GM11168 (cell line): ENCODE results near the gene CYB561D2.

ENCODE experiments used
- in situ Hi-C: fragments of 300-500 bp; cut with MboI; formaldehyde crosslinking; loops from one replicate; pipeline ENCODE4 v1.12.0; 2022; ENCODE audit warnings: low sequenced_read_pairs; ENCODE audit not compliant: unreplicated experiment

The CYB561D2 gene

DNA sequence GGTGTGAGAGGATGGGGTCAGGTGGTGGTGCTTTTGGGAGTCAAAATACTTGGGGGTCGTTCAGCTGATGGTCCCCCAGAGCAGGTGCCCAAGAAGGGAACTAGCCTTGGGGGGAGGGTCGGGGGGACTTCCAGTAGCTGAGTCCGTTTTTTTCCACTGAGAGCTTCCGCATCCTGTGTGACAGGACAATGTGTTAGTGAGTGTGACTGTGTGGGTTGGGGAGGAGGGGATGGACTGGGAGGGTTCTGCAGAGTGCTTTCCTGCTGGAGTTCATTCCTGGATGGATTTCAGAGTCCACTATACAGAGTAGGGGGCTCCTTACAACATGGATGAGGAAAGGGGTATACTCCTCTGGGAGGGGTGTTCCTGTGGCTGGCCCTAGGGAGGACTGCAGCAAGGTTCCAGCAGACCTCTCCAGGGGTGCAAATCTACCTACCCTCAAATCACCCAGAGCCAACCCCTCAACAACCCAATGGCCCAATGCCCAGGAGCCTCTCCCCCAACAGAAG is 27.5 kb upstream of the CYB561D2 start:
- in situ Hi-C loops, result no loop called here

DNA sequence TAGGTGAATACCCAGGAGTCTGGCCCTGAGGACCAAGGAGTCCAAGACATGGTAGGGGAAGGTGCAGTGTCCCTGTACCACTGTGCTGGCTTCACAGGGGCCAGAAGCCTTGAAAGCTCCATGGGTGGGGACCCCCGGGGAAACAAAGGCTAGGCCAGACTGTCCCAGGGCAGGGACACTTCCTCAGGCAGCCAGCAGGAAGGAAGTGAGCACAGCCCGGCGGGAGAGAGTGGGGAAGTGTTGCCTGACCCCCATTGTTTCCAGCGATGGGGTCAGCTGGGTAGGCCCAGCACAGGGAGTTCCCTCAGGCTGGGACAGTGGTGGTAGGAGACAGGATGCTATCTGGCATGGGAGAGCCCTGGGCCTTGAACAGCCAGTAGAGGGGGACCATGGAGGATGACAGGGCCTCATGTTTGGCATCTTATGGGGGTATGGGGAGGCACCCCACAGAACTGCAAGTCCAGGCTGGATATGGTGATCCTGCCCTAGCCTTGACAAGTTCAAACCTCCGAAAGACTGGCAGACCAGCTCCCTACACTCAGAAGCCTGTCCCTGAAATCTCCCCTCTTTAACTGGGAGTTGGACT is 27.0 kb upstream of the CYB561D2 start:
- in situ Hi-C loops, result no loop called here

DNA sequence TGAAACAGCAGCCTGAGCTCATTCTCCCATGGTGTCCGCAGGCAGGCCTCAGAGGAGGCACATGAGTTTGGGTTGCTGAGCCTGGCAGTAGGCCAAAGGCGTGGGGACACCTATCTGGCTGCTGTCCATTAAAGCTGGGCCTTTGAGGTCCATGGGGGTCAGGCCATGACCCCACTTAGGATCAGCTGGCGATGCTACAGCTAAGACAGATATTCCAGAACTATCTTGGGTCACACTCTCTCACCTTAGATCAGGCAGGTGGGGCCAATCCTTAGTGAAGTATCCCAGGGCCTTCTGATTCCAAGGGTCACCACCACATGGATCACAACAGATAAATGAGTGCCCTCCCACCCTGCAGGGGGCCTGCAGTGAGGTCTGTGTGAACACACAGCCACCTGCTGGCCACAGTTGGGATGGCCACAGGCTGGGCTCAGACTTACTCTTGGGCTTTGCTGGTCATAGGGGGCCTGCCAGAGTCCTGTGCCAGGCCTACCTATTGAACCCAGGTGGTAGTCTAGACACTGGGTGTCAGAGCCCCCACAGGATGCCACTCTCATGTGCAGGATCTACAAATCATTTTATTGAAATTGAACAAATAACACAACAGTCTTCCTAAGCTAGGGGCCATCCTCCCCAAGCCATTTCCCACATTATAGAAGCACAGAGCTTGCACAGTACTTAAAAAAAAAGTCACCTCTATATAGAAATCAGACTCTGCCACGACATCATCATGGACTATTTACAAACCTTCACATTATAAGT is 26.1 kb upstream of the CYB561D2 start:
- in situ Hi-C loops, result no loop called here

DNA sequence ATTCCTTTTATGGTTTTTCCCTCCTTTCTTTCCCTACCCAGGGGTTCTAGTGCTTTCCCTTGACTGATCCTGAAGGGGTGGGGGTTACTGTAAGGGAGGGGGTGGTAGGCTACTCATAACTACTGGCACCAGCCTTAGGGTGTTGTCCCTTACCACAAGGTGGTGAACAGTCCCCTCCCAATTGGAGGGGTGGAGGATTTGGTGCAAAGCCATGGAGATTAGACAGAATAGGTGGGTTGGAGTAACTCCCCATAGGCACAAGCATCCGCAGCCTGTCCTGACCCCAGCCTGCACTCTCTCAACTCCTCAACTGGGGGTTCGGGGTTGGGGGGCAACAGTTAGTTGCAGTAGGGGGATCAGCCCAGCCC is 25.6 kb upstream of the CYB561D2 start:
- in situ Hi-C loops, result no loop called here

DNA sequence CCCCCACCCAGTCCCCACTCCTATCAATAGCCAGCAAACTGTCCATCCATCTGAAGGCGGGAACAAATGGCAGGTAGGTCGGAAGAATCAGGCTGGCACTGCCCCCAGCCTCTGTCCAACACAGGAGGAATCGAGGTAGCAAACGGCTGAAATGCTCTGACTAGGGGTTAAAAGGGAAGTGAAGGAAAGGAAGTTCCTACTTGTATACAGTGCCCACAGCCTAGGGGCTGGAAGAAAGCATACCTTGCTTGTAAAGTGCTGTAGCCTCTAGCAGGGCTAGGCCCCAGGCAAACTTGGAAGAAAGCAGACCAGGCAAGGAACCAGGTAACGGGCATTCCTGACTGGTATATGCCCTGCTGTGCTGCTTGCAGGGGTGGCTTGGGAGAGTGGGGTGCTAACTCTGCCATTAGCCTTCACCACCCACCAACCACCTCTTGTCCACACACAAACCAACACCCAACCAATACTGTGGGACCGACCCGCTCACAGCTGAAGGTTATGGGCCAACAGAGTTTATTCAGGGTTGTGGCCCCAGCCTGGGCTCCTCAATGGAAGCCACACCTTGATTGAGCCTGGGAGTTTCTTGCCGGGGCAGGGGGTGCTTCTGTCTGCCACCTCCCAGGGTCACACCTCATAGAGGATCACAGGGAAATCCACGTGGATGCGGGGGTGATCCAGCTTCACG is 25.0 kb upstream of the CYB561D2 start:
- in situ Hi-C loops, result no loop called here

DNA sequence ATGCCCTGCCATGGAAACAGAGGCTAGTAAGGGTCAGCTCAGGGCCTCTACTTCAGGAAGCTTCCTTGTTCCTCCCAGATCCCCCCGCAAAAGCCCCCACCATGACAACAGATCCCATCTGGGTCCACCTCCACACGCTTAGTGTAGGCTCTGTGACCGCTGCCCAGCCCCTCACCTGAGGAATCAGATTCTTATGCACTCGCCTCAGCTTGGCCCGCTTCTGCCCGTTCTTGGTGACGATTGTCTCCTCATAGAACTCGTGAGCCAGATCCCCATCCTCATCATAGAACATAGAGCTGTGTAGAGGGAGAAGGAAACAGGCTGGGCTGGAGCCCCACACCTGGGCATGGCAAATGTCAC is 24.5 kb upstream of the CYB561D2 start:
- in situ Hi-C loops, result no loop called here

DNA sequence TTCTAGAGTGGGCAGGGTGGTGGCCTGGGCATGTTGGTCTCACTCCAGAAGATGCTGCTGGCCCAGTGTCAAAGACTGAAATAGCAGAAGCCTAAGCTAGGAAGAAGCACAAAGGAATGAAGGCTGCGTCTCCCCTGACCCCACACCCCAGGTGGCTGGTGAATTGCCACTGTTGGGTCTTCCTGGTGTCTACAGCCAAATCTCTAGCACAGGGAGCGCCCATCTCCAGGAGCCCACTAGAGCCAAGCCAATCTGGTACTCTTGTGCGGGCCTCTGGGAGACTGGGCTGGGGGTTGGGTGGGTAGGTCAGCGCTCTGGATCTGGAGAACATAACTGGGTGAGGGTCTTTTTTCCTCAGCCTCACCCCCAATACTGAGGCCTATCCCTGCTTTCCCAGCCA is 23.5 kb upstream of the CYB561D2 start:
- in situ Hi-C loops, result no loop called here

DNA sequence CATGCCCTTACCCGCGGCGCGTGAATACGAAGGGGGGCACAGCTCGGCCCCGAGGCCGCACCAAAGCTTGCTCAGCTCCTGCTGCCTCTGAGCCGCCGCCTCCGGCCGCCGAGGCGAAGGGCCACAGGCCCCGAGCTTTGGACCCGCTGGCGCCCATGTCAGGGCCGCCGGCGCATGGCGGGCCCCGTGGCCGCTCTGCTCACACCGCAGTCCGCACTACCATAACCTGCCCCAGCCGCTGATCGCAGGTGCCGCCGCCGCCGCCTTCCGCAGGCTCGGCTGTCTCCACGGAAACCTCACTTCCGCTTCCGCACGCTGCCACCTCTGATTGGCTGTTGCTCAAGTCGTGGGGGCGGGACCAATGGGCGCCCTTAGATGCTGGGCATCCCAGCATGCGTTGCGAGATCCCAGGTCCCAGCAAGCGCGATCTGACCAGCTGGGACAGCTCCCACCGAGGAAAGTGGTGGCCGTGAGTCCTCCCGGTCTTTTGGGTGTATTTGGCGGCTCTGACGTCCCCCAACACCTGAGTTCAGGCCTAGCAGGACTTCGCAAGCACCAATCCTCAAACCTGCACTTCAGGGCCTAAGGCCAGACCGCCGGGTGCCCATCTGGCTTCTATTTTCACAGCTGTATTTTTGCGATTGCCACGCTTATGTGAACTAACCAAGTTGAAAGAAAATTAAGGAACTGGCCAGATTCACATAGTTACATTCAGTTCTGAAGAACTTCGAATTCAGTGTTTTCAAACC is 22.5 kb upstream of the CYB561D2 start, which contains the start of gene TUSC2:
Gene TUSC2 (minus strand): TSS at position 281 of the 749 bp plus-strand sequence. CDS start 124 bp downstream, at position 157.
- in situ Hi-C loops, result no loop called here

DNA sequence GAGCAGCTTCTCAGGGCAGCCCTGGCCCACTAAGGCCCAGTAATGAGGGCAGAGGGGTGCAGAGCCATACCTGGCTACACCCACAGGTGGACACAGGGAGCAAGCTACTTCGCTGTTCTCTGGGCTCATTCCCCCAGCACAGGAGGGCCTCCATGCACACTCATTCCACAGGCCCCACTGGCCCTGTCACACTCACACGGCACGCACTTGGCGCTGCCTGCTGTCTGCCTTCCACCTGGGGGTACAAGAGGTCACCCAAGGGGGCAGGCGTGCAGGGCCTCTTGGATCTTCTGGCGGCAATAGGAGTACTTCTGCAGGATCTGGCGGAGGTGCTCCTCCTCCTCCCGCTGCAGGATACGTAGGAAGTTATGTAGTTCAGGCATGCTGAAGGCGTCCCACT is 20.3 kb upstream of the CYB561D2 start:
- in situ Hi-C loops, result no loop called here

DNA sequence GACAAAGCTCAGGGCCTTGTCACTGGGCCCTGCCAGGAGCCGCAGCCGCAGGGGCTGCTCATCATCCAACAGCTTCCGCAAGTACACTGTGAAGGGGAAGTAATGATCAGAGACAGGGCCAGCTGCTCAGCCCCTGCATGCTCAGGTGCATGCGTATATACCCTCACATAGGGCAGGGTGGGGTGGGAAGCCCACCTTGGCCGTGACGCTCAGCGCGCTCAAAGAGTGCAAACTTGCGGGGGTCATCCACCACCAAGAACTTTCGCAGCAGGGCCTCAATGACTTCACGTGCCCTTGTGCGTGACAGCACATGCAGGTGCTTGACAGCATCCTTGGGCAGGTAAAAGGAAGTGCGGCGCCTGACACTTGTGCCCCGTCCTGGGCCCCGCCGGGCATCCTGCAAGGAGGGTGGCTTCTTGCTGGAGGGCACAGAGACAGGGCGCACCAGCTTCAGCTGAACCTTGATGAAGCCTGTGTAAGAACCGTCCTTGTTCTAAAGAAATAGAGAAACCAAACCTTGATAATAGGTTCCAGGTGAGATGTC is 19.2 kb upstream of the CYB561D2 start:
- in situ Hi-C loops, result no loop called here

DNA sequence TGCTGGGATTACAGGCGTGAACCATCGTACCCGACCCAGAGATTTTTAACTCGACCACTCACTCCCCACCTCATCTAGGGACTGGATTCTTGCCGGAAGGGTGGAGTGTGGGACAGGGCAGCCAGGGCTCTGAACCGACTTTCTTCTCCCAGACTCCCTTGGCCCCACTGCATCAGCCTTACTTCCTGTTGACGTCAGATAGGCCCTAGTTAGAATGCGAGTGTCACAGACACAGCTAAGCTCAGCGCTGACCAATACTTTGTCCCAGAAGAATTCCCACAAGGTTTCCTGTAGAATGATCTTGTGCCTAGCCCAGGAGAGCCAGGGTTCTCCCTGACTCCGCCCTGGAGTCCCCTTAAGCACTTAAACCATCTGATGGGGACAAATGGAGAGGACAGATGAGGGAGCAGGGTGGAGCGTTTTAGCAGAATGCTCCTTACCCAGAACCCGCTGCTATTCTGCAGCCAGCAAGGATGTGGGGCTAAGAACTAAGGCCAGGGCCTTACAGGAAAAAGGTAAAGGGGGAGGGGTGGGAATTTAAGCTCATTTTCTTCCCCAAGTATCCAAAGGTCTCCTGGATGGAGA is 16.8 kb upstream of the CYB561D2 start:
- in situ Hi-C loops, result no loop called here

DNA sequence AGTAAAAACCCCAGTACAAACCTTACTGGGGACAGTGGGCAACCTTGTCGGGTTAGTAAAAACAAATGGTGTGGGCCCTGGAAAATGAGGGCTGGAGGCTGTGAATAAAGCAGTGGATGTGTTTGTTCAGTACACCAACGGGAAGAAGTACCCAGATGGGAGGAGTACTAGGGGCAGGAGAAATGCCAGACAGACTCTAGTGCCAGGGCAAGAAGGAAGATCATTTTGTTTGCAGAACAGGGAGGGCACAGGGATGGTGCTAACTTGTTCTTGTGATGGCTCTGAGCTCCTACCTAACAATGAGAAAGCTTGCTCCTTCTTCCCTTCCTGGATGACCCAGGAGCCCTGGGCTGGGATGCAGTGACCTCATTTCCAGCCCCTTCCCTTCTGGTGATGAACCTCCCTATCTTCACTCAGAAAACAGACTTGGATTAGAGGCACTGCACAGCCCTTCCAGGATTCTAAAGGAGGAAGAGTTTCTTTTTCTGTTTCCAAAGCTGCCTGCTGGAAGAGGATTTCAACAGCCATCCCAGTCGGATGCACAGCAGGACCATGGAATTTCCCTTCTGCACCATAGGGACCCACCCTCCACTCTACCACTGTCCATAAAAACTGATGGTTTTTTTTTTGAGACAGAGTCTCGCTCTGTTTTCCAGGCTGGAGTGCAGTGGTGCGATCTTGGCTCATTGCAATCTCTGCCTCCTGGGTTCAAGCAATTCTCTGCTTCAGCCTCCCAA is 16.2 kb upstream of the CYB561D2 start:
- in situ Hi-C loops, result no loop called here

DNA sequence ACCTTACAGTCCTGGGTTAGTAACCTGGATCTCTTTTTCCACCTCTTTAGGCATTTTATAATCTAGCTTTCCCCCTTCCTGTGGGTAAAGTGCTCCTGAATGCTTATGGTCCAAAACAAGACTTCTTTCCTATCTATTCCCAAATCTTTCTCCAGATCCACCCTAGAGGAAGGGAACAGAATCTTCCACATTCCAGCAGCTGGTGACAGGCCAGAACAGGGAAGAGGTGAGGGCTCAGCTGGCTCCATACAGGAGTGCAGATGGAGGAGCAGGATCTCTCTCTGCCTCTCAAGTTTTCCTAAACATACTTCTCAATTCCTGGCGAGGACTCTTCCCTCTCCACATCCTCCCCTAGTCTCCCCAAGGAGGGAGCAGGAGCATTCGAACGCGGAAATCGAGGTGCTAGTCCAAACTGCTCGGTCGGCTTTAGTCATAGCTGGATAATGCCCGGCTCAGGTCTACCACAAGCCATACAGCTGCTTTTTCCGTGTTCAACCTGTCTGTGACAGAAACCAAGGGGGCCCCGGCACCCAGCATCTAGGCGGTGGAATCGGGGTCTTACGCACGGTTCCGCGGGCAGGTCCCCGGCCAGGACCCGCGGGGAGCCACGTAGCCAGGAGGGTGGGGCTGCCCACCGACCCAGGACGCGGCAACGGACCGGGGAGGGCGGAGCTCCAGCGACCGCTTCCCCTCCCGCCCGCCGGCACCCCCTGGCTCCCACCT is 14.0 kb upstream of the CYB561D2 start:
- in situ Hi-C loops, result no loop called here

DNA sequence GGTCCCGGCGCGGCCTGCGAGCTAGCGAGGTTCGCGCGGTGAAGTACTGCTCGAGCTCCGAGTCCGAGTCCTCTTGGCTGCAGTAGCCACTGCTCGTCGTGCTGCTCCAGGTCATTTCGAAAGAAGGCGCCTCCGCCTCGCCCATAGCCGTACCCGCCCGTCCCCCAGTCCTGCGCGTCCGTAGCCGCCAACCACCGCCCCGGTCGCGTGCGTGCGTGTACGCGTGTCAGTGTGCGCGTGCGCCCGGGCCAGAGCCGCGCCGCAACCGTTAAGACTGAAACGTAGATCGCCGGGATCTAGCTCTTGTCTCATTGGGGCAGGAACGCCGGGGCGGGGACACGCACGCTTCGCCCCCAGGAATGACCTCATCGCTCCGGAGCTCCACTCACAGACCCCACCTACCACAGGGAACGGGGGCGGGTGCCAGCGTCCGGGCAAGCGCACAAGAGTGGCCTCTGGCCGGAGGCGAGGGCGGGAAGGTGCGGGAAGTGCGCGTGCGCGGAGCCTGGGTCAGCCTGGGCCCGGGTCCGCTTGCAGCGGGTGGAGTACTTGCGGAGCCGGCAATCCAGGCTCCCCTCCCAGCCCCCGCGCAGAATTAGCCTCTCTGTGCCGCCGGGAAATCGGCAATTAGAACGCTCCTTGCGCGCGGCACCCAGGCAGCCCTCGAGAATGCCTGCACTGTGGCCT is 13.3 kb upstream of the CYB561D2 start:
- in situ Hi-C loops, result no loop called here

DNA sequence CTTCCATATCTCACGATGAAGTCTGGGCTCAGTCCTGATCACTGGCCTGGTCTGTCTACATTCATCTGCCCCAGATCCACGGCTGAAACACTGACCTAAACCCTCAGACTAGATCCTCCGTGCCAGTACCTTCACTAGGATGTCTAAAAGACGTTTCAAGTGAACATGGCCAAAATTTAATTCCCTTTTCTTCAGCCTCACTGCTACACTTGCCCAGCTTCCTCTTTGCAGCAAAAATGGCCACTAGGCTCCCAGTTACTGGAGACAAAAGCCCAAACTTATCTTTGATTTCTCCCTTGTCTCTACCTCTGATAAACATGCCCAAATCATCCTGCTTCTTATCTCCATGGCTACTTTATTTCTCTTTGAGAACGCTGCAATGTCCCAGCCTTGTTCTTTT is 11.7 kb upstream of the CYB561D2 start:
- in situ Hi-C loops, result no loop called here

DNA sequence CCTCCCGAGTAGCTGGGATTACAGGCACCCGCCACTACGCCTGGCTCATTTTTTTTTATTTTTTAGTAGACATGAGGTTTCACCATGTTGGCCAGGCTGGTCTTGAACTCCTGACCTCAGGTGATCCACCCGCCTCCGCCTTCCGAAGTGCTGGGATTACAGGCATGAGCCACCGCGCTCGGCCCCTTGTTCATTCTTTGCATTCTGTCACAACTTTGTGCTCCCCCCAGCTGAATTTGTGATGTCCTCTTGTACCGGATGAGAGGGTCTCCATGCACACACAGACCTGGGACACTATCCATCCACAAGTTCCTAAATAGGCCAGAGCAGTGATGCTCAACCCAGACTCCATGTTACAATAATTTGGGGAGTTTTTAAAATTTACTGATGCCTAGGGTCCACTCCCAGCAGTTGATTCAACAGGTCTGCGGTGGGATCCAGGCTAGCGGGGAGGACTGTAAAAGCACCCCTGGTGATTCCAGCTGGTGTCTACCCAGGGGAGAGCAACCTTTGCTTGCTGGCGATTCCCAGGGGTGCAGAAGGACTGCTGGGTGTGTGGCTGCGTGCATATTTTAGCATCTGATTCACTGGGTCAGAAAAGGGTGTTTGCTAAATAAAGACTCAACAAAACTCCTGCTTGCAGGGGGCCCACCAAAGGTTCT is 11.0 kb upstream of the CYB561D2 start:
- in situ Hi-C loops, result no loop called here

DNA sequence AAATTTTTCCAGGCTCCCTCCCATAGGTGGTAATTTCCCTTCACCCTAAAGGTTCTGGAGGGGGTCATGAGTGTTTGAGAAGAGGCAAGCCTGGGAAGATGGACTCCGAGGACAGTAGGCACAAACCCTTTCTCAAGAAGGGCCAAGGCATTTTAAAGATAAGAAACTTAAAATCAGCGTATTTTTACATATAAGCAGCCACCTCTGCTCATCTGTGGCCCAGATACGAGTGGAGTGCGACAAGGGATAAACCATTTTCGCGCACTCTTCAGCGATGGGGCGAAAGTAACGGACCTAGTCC is 10.6 kb upstream of the CYB561D2 start:
- in situ Hi-C loops, result no loop called here
